ENCODE data around the gene MRPS5. TPM values are rescaled to one million over a fixed set of nuclear protein-coding genes. Genes with fewer than 3 reads are reported as not detected.

The MRPS5 gene
- 58.8 and 60.7 TPM in 2 replicates for total RNA-seq
- long read RNA-seq, transcript MRPS5-201 (12 exons, 1,652 nt) = major isoform, 53 of 70 reads
- long read RNA-seq, partial matches to known transcripts = 4 of 70 reads
- long read RNA-seq, other reads (novel, unspliced or antisense) = 6 of 70 reads

- H3K27ac Mint-ChIP-seq (ENCODE audit: unreplicated experiment) = peak within 1 kb of the TSS; percentile 97
- peaks cover 34% of the 10 kb centered on the region for H3K4me1 Mint-ChIP-seq
- H3K4me3 Mint-ChIP-seq = peak within 1 kb of the TSS; percentile 98
- TF ChIP-seq, protein P1, sequence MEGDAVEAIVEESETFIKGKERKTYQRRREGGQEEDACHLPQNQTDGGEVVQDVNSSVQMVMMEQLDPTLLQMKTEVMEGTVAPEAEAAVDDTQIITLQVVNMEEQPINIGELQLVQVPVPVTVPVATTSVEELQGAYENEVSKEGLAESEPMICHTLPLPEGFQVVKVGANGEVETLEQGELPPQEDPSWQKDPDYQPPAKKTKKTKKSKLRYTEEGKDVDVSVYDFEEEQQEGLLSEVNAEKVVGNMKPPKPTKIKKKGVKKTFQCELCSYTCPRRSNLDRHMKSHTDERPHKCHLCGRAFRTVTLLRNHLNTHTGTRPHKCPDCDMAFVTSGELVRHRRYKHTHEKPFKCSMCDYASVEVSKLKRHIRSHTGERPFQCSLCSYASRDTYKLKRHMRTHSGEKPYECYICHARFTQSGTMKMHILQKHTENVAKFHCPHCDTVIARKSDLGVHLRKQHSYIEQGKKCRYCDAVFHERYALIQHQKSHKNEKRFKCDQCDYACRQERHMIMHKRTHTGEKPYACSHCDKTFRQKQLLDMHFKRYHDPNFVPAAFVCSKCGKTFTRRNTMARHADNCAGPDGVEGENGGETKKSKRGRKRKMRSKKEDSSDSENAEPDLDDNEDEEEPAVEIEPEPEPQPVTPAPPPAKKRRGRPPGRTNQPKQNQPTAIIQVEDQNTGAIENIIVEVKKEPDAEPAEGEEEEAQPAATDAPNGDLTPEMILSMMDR (conservative IDR thresholded peaks at IDR 0.05) = no peak
- peak; percentile 86 for DNase-seq (ENCODE audit: low read depth, low spot score)
- H3K27me3 Mint-ChIP-seq (ENCODE audit: low read depth) = no peaks in the 10 kb centered on the region
- no peaks in the 10 kb centered on the region for H3K9me3 Mint-ChIP-seq
- peaks cover 13% of the 10 kb centered on the region for H3K36me3 Mint-ChIP-seq (ENCODE audit: low read depth)
Measured at GRCh38 chr2:95121407-95122196, at the start of gene MRPS5. MRPS5 (minus strand) TSS chr2:95121808; CDS start chr2:95121791, 17 bp downstream.

- DNase-seq (ENCODE audit: low read depth, low spot score) = no peak
- H3K9me3 Mint-ChIP-seq = no peaks in the 10 kb centered on the region
- H3K4me3 Mint-ChIP-seq = peak overlapping the region; percentile 100
- peaks cover 31% of the 10 kb centered on the region for H3K4me1 Mint-ChIP-seq
- no peaks in the 10 kb centered on the region for H3K27me3 Mint-ChIP-seq (ENCODE audit: low read depth)
- peak overlapping the region; percentile 45 for H3K27ac Mint-ChIP-seq (ENCODE audit: unreplicated experiment)
- no peaks in the 10 kb centered on the region for H3K36me3 Mint-ChIP-seq (ENCODE audit: low read depth)
- TF ChIP-seq, protein P1 (conservative IDR thresholded peaks at IDR 0.05) = no peak
Measured at GRCh38 chr2:95166065-95166763, 44.6 kb upstream of the MRPS5 start.

- TF ChIP-seq, protein P1 (conservative IDR thresholded peaks at IDR 0.05) = no peak
- no peaks in the 10 kb centered on the region for H3K36me3 Mint-ChIP-seq (ENCODE audit: low read depth)
- no peaks in the 10 kb centered on the region for H3K27me3 Mint-ChIP-seq (ENCODE audit: low read depth)
- H3K27ac Mint-ChIP-seq (ENCODE audit: unreplicated experiment) = peak within 1 kb of the TSS; percentile 98
- H3K4me3 Mint-ChIP-seq = peak within 1 kb of the TSS; percentile 100
- peak; percentile 92 for DNase-seq (ENCODE audit: low read depth, low spot score)
- peaks cover 31% of the 10 kb centered on the region for H3K4me1 Mint-ChIP-seq
- no peaks in the 10 kb centered on the region for H3K9me3 Mint-ChIP-seq
Measured at GRCh38 chr2:95165371-95166064, 43.9 kb upstream of the MRPS5 start, which contains the start of gene ZNF2. ZNF2 (plus strand) TSS chr2:95165809; CDS start chr2:95176227, 10,418 bp downstream.

DNA sequence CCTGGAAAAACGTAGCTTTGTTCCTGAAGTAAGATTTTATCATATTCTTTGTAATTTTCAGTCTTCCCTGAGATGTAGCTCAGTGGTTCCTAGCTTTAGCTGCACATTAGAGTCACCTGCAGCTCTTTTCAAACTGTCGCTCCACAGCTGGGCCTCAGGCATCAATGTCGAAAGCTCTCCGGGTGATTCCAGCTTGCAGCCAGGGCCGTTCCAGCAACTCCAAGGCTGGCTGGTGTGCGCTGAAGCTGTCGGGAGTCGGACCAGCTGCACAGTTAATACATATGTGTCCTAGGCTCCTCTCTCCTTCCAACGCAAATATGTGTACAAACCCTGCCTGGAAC, 43.4 kb upstream of the MRPS5 start:
- Mint-ChIP-seq H3K4me1 (peaks cover 36% of the 10 kb centered on the region), H3K36me3 (ENCODE audit: low read depth) (no peaks in the 10 kb centered on the region), H3K9me3 (no peaks in the 10 kb centered on the region), H3K4me3 (peak overlapping the region; percentile 100), H3K27me3 (ENCODE audit: low read depth) (no peaks in the 10 kb centered on the region), H3K27ac (ENCODE audit: unreplicated experiment) (peak overlapping the region; percentile 98)
- no peak for DNase-seq (ENCODE audit: low read depth, low spot score)
- TF ChIP-seq, protein P1 (conservative IDR thresholded peaks at IDR 0.05) = no peak
